WTC11 (cell line): ENCODE results near the gene TMEM154. TPM values are rescaled to one million over a fixed set of nuclear protein-coding genes. Genes with fewer than 3 reads are reported as not detected.

Experiments used
- ATAC-seq: fragments of 200-7000 bp; cut with Tn5 transposase; 2 replicates; pipeline ENCODE4 v1.10.0; 2021; ENCODE audit warnings: mild to moderate bottlenecking, moderate library complexity
- CTCF ChIA-PET: fragments of 300-600 bp; sonication (Branson Sonifier 250); formaldehyde crosslinking; loops from one replicate; lab custom pipeline; 2021; ENCODE audit warnings: antibody characterized with exemption; lab: Charles Lee
- POLR2A ChIA-PET: fragments of 350-600 bp; sonication (Branson Sonifier 250); formaldehyde crosslinking; loops from one replicate; lab custom pipeline; 2021; ENCODE audit warnings: antibody characterized with exemption; lab: Charles Lee
- DNase-seq: peaks from one replicate; pipeline ENCODE4 v3.0.0; 2021; ENCODE audit warnings: low spot score
- H3K27ac Mint-ChIP-seq: 2 replicates; pipeline ENCODE4 v1.8.0; 2021; ENCODE audit warnings: mixed read lengths
- H3K27me3 Mint-ChIP-seq: 2 replicates; pipeline ENCODE4 v1.8.0; 2021; ENCODE audit warnings: low read depth, mild to moderate bottlenecking, moderate library complexity, mixed read lengths
- H3K36me3 Mint-ChIP-seq: 2 replicates; pipeline ENCODE4 v1.8.0; 2021; ENCODE audit warnings: mixed read lengths
- H3K4me1 Mint-ChIP-seq: 2 replicates; pipeline ENCODE4 v1.8.0; 2022; ENCODE audit warnings: mixed read lengths
- H3K4me3 Mint-ChIP-seq: 2 replicates; pipeline ENCODE4 v1.8.0; 2021; ENCODE audit warnings: mild to moderate bottlenecking, moderate library complexity, mixed read lengths
- H3K9me3 Mint-ChIP-seq: 2 replicates; pipeline ENCODE4 v1.8.0; 2021; ENCODE audit warnings: mixed read lengths
- CREB1 ChIP-seq: sonication (generic); formaldehyde crosslinking; IDR thresholded peaks from 2 replicates; pipeline ENCODE4 v1.8.0; 2023; ENCODE audit warnings: mild to moderate bottlenecking, missing genetic modification reagents
- CREM ChIP-seq: sonication (generic); formaldehyde crosslinking; IDR thresholded peaks from 2 replicates; pipeline ENCODE4 v1.8.1; 2022; ENCODE audit warnings: mild to moderate bottlenecking, missing genetic modification reagents, moderate library complexity
- ETV6 ChIP-seq: sonication (generic); formaldehyde crosslinking; IDR thresholded peaks from 2 replicates; pipeline ENCODE4 v1.8.1; 2022; ENCODE audit warnings: mild to moderate bottlenecking, missing genetic modification reagents
- NFATC4 ChIP-seq: fragments of 250-450 bp; sonication (Bioruptor Pico); IDR thresholded peaks from 2 replicates; pipeline ENCODE4 v1.9.0; 2021; ENCODE audit warnings: mild to moderate bottlenecking
- NR2C2 ChIP-seq: sonication (generic); formaldehyde crosslinking; IDR thresholded peaks from 2 replicates; pipeline ENCODE4 v1.8.0; 2022; ENCODE audit warnings: mild to moderate bottlenecking, missing genetic modification reagents
- PRRX2 ChIP-seq: fragments of 250-450 bp; sonication (Bioruptor Pico); IDR thresholded peaks from 2 replicates; pipeline ENCODE4 v1.8.0; 2021; ENCODE audit warnings: mild to moderate bottlenecking
- RELA ChIP-seq: sonication (generic); formaldehyde crosslinking; IDR thresholded peaks from 2 replicates; pipeline ENCODE4 v1.8.1; 2022; ENCODE audit warnings: missing genetic modification reagents, mild to moderate bottlenecking, borderline replicate concordance
- RORB ChIP-seq: fragments of 250-450 bp; sonication (Bioruptor Pico); IDR thresholded peaks from 2 replicates; pipeline ENCODE4 v1.9.0; 2021; ENCODE audit warnings: mild to moderate bottlenecking
- ZNF219 ChIP-seq: sonication (generic); formaldehyde crosslinking; IDR thresholded peaks from 2 replicates; pipeline ENCODE4 v1.8.0; 2023; ENCODE audit warnings: missing genetic modification reagents, mild to moderate bottlenecking, borderline replicate concordance
- ZNF232 ChIP-seq: sonication (generic); formaldehyde crosslinking; IDR thresholded peaks from 2 replicates; pipeline ENCODE4 v1.8.0; 2022; ENCODE audit warnings: mild to moderate bottlenecking, missing genetic modification reagents
- ZNF396 ChIP-seq: fragments of 250-450 bp; sonication (Bioruptor Pico); IDR thresholded peaks from 2 replicates; pipeline ENCODE4 v1.8.0; 2021; ENCODE audit warnings: mild to moderate bottlenecking, moderate library complexity, borderline replicate concordance
- ZNF671 ChIP-seq: fragments of 250-450 bp; sonication (Bioruptor Pico); IDR thresholded peaks from 2 replicates; pipeline ENCODE4 v1.8.0; 2021; ENCODE audit warnings: mild to moderate bottlenecking
- total RNA-seq: library from RNA; stranded (reverse); gene quantifications from 3 replicates; pipeline ENCODE4 v1.2.3, GENCODE V29; 2021
- TF ChIP-seq, protein P1 (sequence below): sonication (generic); formaldehyde crosslinking; IDR thresholded peaks from 2 replicates; pipeline ENCODE4 v1.8.0; 2023; ENCODE audit warnings: mild to moderate bottlenecking, missing genetic modification reagents
- TF ChIP-seq, protein P2 (sequence below): sonication (generic); formaldehyde crosslinking; IDR thresholded peaks from 2 replicates; pipeline ENCODE4 v1.8.1; 2023; ENCODE audit warnings: mild to moderate bottlenecking, missing genetic modification reagents
- TF ChIP-seq, protein P3 (sequence below): sonication (generic); formaldehyde crosslinking; IDR thresholded peaks from 2 replicates; pipeline ENCODE4 v1.8.1; 2022; ENCODE audit warnings: mild to moderate bottlenecking, missing genetic modification reagents, moderate library complexity, borderline replicate concordance
- TF ChIP-seq, protein P4 (sequence below): sonication (generic); formaldehyde crosslinking; IDR thresholded peaks from 2 replicates; pipeline ENCODE4 v1.8.0; 2022; ENCODE audit warnings: mild to moderate bottlenecking, missing genetic modification reagents
- TF ChIP-seq, protein P5 (sequence below): sonication (generic); formaldehyde crosslinking; conservative IDR thresholded peaks from 2 replicates; pipeline ENCODE4 v1.8.1; 2023; ENCODE audit warnings: mild to moderate bottlenecking, low read depth, missing genetic modification reagents, moderate library complexity
- TF ChIP-seq, protein P6 (sequence below): sonication (generic); formaldehyde crosslinking; IDR thresholded peaks from 2 replicates; pipeline ENCODE4 v1.8.1; 2022; ENCODE audit warnings: mild to moderate bottlenecking, moderate library complexity, missing genetic modification reagents
- TF ChIP-seq, protein P7 (sequence below): sonication (generic); formaldehyde crosslinking; IDR thresholded peaks from 2 replicates; pipeline ENCODE4 v1.8.0; 2022; ENCODE audit warnings: mild to moderate bottlenecking, missing genetic modification reagents

Gene TMEM154
- total RNA-seq, 1 experiment from 2014 or later = 2.1 TPM

DNA sequence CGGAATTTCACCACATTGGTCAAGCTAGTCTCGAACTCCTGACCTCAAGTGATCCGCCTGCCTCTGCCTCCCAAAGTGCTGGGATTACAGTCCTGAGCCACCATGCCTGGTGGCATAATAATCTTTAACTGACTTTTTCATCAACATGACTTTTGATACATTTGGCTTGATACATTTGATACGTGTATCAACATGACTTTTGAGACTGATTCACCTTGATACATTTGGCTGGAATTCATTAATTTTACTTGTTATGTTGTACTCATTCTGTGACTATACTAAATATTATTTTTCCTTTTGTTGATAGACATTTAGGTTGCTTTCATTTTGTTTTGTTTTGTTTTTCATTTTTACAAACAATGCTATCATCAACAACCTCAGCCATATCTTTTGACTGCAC, 6.3 kb downstream of the TMEM154 start:
- ATAC-seq (no peak), DNase-seq (no peak)
- peaks cover 32% of the 10 kb centered on the region for H3K4me1 Mint-ChIP-seq
- ChIA-PET POLR2A (no interaction called here), CTCF (interaction anchor here (0.9 to 2.3 kb wide), 2 partner anchors 33 kb away, joined by 3 to 11 read pairs; no protein-coding TSS in a partner anchor)
- H3K9me3 Mint-ChIP-seq = no peaks in the 10 kb centered on the region
- H3K36me3 Mint-ChIP-seq = no peaks in the 10 kb centered on the region
- no peaks in the 10 kb centered on the region; the same call in none of the 2 replicates for H3K27me3 Mint-ChIP-seq
- no peak overlapping the region for H3K27ac Mint-ChIP-seq
- no peak overlapping the region for H3K4me3 Mint-ChIP-seq
- no peak for TF ChIP-seq NR2C2 (CRISPR knock-in tag)
- TF ChIP-seq ETV6 (CRISPR knock-in tag) = no peak
- TF ChIP-seq, protein P1, sequence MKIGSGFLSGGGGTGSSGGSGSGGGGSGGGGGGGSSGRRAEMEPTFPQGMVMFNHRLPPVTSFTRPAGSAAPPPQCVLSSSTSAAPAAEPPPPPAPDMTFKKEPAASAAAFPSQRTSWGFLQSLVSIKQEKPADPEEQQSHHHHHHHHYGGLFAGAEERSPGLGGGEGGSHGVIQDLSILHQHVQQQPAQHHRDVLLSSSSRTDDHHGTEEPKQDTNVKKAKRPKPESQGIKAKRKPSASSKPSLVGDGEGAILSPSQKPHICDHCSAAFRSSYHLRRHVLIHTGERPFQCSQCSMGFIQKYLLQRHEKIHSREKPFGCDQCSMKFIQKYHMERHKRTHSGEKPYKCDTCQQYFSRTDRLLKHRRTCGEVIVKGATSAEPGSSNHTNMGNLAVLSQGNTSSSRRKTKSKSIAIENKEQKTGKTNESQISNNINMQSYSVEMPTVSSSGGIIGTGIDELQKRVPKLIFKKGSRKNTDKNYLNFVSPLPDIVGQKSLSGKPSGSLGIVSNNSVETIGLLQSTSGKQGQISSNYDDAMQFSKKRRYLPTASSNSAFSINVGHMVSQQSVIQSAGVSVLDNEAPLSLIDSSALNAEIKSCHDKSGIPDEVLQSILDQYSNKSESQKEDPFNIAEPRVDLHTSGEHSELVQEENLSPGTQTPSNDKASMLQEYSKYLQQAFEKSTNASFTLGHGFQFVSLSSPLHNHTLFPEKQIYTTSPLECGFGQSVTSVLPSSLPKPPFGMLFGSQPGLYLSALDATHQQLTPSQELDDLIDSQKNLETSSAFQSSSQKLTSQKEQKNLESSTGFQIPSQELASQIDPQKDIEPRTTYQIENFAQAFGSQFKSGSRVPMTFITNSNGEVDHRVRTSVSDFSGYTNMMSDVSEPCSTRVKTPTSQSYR (CRISPR knock-in tag) = no peak
- TF ChIP-seq NFATC4 (CRISPR knock-in tag) = no peak
- TF ChIP-seq, protein P2, sequence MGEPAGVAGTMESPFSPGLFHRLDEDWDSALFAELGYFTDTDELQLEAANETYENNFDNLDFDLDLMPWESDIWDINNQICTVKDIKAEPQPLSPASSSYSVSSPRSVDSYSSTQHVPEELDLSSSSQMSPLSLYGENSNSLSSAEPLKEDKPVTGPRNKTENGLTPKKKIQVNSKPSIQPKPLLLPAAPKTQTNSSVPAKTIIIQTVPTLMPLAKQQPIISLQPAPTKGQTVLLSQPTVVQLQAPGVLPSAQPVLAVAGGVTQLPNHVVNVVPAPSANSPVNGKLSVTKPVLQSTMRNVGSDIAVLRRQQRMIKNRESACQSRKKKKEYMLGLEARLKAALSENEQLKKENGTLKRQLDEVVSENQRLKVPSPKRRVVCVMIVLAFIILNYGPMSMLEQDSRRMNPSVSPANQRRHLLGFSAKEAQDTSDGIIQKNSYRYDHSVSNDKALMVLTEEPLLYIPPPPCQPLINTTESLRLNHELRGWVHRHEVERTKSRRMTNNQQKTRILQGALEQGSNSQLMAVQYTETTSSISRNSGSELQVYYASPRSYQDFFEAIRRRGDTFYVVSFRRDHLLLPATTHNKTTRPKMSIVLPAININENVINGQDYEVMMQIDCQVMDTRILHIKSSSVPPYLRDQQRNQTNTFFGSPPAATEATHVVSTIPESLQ (CRISPR knock-in tag) = no peak
- TF ChIP-seq ZNF671 = no peak
- TF ChIP-seq PRRX2 (CRISPR knock-in tag) = no peak
- TF ChIP-seq ZNF232 (CRISPR knock-in tag) = no peak
- no peak for TF ChIP-seq ZNF219 (CRISPR knock-in tag)
- no peak for TF ChIP-seq CREM (CRISPR knock-in tag)
- no peak for TF ChIP-seq ZNF396 (CRISPR knock-in tag)
- TF ChIP-seq, protein P3, sequence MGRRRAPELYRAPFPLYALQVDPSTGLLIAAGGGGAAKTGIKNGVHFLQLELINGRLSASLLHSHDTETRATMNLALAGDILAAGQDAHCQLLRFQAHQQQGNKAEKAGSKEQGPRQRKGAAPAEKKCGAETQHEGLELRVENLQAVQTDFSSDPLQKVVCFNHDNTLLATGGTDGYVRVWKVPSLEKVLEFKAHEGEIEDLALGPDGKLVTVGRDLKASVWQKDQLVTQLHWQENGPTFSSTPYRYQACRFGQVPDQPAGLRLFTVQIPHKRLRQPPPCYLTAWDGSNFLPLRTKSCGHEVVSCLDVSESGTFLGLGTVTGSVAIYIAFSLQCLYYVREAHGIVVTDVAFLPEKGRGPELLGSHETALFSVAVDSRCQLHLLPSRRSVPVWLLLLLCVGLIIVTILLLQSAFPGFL = no peak
- TF ChIP-seq, protein P4, sequence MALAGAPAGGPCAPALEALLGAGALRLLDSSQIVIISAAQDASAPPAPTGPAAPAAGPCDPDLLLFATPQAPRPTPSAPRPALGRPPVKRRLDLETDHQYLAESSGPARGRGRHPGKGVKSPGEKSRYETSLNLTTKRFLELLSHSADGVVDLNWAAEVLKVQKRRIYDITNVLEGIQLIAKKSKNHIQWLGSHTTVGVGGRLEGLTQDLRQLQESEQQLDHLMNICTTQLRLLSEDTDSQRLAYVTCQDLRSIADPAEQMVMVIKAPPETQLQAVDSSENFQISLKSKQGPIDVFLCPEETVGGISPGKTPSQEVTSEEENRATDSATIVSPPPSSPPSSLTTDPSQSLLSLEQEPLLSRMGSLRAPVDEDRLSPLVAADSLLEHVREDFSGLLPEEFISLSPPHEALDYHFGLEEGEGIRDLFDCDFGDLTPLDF = no peak
- no peak for TF ChIP-seq RELA
- no peak for TF ChIP-seq RORB (CRISPR knock-in tag)
- TF ChIP-seq, protein P5, sequence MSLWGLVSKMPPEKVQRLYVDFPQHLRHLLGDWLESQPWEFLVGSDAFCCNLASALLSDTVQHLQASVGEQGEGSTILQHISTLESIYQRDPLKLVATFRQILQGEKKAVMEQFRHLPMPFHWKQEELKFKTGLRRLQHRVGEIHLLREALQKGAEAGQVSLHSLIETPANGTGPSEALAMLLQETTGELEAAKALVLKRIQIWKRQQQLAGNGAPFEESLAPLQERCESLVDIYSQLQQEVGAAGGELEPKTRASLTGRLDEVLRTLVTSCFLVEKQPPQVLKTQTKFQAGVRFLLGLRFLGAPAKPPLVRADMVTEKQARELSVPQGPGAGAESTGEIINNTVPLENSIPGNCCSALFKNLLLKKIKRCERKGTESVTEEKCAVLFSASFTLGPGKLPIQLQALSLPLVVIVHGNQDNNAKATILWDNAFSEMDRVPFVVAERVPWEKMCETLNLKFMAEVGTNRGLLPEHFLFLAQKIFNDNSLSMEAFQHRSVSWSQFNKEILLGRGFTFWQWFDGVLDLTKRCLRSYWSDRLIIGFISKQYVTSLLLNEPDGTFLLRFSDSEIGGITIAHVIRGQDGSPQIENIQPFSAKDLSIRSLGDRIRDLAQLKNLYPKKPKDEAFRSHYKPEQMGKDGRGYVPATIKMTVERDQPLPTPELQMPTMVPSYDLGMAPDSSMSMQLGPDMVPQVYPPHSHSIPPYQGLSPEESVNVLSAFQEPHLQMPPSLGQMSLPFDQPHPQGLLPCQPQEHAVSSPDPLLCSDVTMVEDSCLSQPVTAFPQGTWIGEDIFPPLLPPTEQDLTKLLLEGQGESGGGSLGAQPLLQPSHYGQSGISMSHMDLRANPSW (CRISPR knock-in tag) = no peak
- TF ChIP-seq, protein P6, sequence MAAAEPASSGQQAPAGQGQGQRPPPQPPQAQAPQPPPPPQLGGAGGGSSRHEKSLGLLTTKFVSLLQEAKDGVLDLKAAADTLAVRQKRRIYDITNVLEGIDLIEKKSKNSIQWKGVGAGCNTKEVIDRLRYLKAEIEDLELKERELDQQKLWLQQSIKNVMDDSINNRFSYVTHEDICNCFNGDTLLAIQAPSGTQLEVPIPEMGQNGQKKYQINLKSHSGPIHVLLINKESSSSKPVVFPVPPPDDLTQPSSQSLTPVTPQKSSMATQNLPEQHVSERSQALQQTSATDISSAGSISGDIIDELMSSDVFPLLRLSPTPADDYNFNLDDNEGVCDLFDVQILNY = no peak
- TF ChIP-seq, protein P7, sequence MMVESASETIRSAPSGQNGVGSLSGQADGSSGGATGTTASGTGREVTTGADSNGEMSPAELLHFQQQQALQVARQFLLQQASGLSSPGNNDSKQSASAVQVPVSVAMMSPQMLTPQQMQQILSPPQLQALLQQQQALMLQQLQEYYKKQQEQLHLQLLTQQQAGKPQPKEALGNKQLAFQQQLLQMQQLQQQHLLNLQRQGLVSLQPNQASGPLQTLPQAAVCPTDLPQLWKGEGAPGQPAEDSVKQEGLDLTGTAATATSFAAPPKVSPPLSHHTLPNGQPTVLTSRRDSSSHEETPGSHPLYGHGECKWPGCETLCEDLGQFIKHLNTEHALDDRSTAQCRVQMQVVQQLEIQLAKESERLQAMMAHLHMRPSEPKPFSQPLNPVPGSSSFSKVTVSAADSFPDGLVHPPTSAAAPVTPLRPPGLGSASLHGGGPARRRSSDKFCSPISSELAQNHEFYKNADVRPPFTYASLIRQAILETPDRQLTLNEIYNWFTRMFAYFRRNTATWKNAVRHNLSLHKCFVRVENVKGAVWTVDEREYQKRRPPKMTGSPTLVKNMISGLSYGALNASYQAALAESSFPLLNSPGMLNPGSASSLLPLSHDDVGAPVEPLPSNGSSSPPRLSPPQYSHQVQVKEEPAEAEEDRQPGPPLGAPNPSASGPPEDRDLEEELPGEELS = no peak
- TF ChIP-seq CREB1 (CRISPR knock-in tag) = no peak
